ENCODE results near the gene EXOC1L. TPM values are rescaled to one million over a fixed set of nuclear protein-coding genes. Genes with fewer than 3 reads are reported as not detected.

The EXOC1L gene
- total RNA-seq, 1 experiment from 2014 or later = not detected

GRCh38 chr4:55770662-55771061 is 48.9 kb upstream of the EXOC1L start (continued):
- TF ChIP-seq EZH2phosphoT487 (IDR thresholded peaks at IDR 0.05; ENCODE audit: borderline replicate concordance) (no peak), EZH2 (IDR thresholded peaks at IDR 0.05) (no peak)

- TF ChIP-seq CEBPB (IDR thresholded peaks at IDR 0.05; ENCODE audit: low read depth) = no peak
- TF ChIP-seq ATF3 (IDR thresholded peaks at IDR 0.05) = no peak
- TF ChIP-seq SIN3A (IDR thresholded peaks at IDR 0.05; ENCODE audit: low read depth) = no peak
- no peak for TF ChIP-seq EZH2 (IDR thresholded peaks at IDR 0.05)
- no peak for TF ChIP-seq SRF (IDR thresholded peaks at IDR 0.05; ENCODE audit: low read depth)
- no peak for TF ChIP-seq CBX3 (IDR thresholded peaks at IDR 0.05; ENCODE audit: low read depth)
- no peak for TF ChIP-seq ZFX (IDR thresholded peaks at IDR 0.05)
- TF ChIP-seq EZH2phosphoT487 (IDR thresholded peaks at IDR 0.05; ENCODE audit: borderline replicate concordance) = no peak
- no peak for TF ChIP-seq TCF7L2 (IDR thresholded peaks at IDR 0.05; ENCODE audit: borderline replicate concordance, extremely low read depth, insufficient read depth, insufficient read length)
- no peak for TF ChIP-seq YY1 (IDR thresholded peaks at IDR 0.05; ENCODE audit: extremely low read depth, insufficient replicate concordance, low read depth, low read length)
- TF ChIP-seq EGR1 (IDR thresholded peaks at IDR 0.05; ENCODE audit: low read depth) = no peak
- no peak for TF ChIP-seq POLR2A (IDR thresholded peaks at IDR 0.05; ENCODE audit: borderline replicate concordance, extremely low read depth, insufficient read depth, insufficient read length)
- TF ChIP-seq RAD21 (IDR thresholded peaks at IDR 0.05; ENCODE audit: low read depth) = no peak
- no TSS peak for BruUV-seq (replicated peaks)
- no peak overlapping the region for H3K9ac ChIP-seq (ENCODE audit: low read length)
- no peaks in the 10 kb centered on the region for H3K79me2 ChIP-seq (ENCODE audit: insufficient read depth, low read length)
- intact Hi-C loops (cut with micrococcal nuclease) = no loop called here
- DNase-seq (ENCODE audit: low read depth, low spot score) (no peak), ATAC-seq (no peak)
- H3K4me1 ChIP-seq (ENCODE audit: control insufficient read depth in 1 of 2, insufficient read depth in 2 of 2, low read length in 2 of 2) = no peaks in the 10 kb centered on the region
- CTCF ChIA-PET = no interaction called here
- no peaks in the 10 kb centered on the region for H3K9me3 ChIP-seq (ENCODE audit: control insufficient read depth in 1 of 2, insufficient read depth in 1 of 2, low read depth in 1 of 2, low read length in 2 of 2)
- no peak overlapping the region for H3K27ac ChIP-seq (ENCODE audit: low read depth, low read length)
- peak overlapping the region; percentile 12 for H2AFZ ChIP-seq (ENCODE audit: low read depth, low read length, poor library complexity, severe bottlenecking)
- H3K9me2 ChIP-seq (ENCODE audit: insufficient read depth) = no peaks in the 10 kb centered on the region
- H3K27me3 ChIP-seq (ENCODE audit: insufficient read depth, low read length) = no peaks in the 10 kb centered on the region
- H4K20me1 ChIP-seq (ENCODE audit: insufficient read depth) = no peaks in the 10 kb centered on the region
- RAD21 ChIA-PET (ENCODE audit: low non-redundant PET in 1 of 2, low total read pairs in 2 of 2, uncharacterized antibody in 2 of 2, unreplicated experiment in 2 of 2) = no interaction called here
- no peak overlapping the region for H3K4me3 ChIP-seq (replicated peaks in 1 of 2; ENCODE audit: low read depth in 1 of 2, low read length in 2 of 2)
- no peaks in the 10 kb centered on the region for H3K36me3 ChIP-seq (ENCODE audit: control insufficient read depth in 1 of 2, insufficient read depth in 2 of 2, low read length in 2 of 2)
- H3K4me2 ChIP-seq (ENCODE audit: low read length) = no peak overlapping the region
- POLR2A ChIA-PET = no interaction called here
Observed at GRCh38 chr4:55781341-55781740, 38.2 kb upstream of the EXOC1L start.

Measured in HCT116 (cell line).